H9 (cell line): ENCODE data around the gene MRPL40. TPM values are rescaled to one million over a fixed set of nuclear protein-coding genes. Genes with fewer than 3 reads are reported as not detected.

Experiments used
- DNase-seq: peaks from one replicate; pipeline ENCODE4 v3.0.0-alpha.2; 2017
- H2AFZ ChIP-seq: one replicate; pipeline ENCODE4 v1.6.1; 2013; ENCODE audit warnings: mild to moderate bottlenecking, low read length, control low read depth, moderate library complexity
- H2AK5ac ChIP-seq: 2 replicates; pipeline ENCODE4 v1.6.1; 2013; ENCODE audit warnings: low read length, control low read depth, mixed read lengths; ENCODE audit not compliant: insufficient read length
- H2BK120ac ChIP-seq: one replicate; pipeline ENCODE4 v1.6.1; 2013; ENCODE audit warnings: low read depth, mild to moderate bottlenecking, low read length, control low read depth, inconsistent platforms; ENCODE audit not compliant: poor library complexity, severe bottlenecking
- H2BK12ac ChIP-seq: 2 replicates; pipeline ENCODE4 v1.6.1; 2013; ENCODE audit warnings: low read length, control low read depth, mixed read lengths, low read depth; ENCODE audit not compliant: insufficient read length
- H2BK15ac ChIP-seq: 2 replicates; pipeline ENCODE4 v1.6.1; 2013; ENCODE audit warnings: low read depth, low read length, control low read depth
- H2BK20ac ChIP-seq: one replicate; pipeline ENCODE4 v1.6.1; 2013; ENCODE audit warnings: low read depth, mild to moderate bottlenecking, low read length, control low read depth, inconsistent platforms; ENCODE audit not compliant: poor library complexity, severe bottlenecking
- H2BK5ac ChIP-seq: 2 replicates; pipeline ENCODE4 v1.6.1; 2013; ENCODE audit warnings: low read length, control low read depth, mixed read lengths; ENCODE audit not compliant: insufficient read length
- H3K14ac ChIP-seq: 2 replicates; pipeline ENCODE4 v1.6.1; 2013; ENCODE audit warnings: low read length, control low read depth; ENCODE audit not compliant: insufficient read depth
- H3K18ac ChIP-seq: 2 replicates; pipeline ENCODE4 v1.6.1; 2013; ENCODE audit warnings: low read depth, mild to moderate bottlenecking, mixed read lengths, low read length, control low read depth; ENCODE audit not compliant: insufficient read length
- H3K23ac ChIP-seq: 2 replicates; pipeline ENCODE4 v1.6.1; 2013; ENCODE audit warnings: low read length, control low read depth, mixed read lengths, low read depth; ENCODE audit not compliant: insufficient read length
- H3K23me2 ChIP-seq: 2 replicates; pipeline ENCODE4 v1.6.1; 2013; ENCODE audit warnings: low read depth, mild to moderate bottlenecking, mixed read lengths, low read length, control low read depth; ENCODE audit not compliant: insufficient read length, poor library complexity, severe bottlenecking
- H3K27ac ChIP-seq: 2 replicates; pipeline ENCODE4 v1.5.1; 2013; ENCODE audit warnings: low read length, control low read depth, mixed read lengths, low read depth; ENCODE audit not compliant: insufficient read length
- H3K27me3 ChIP-seq: 2 replicates; pipeline ENCODE4 v1.6.1; 2013; ENCODE audit warnings: low read length, control low read depth, inconsistent platforms; ENCODE audit not compliant: insufficient read depth
- H3K4ac ChIP-seq: 2 replicates; pipeline ENCODE4 v1.6.1; 2013; ENCODE audit warnings: low read depth, mild to moderate bottlenecking, control low read depth, inconsistent platforms, low read length, moderate library complexity
- H3K4me1 ChIP-seq: 2 replicates; pipeline ENCODE4 v1.6.1; 2013; ENCODE audit warnings: low read length, control low read depth, inconsistent platforms; ENCODE audit not compliant: insufficient read depth
- H3K4me2 ChIP-seq: 2 replicates; pipeline ENCODE4 v1.6.1; 2013; ENCODE audit warnings: low read length, control low read depth, mixed read lengths; ENCODE audit not compliant: insufficient read length, insufficient read depth
- H3K56ac ChIP-seq: 2 replicates; pipeline ENCODE4 v1.6.1; 2013; ENCODE audit warnings: low read depth, mild to moderate bottlenecking, mixed read lengths, low read length, control low read depth; ENCODE audit not compliant: insufficient read length
- H3K79me1 ChIP-seq: 2 replicates; pipeline ENCODE4 v1.6.1; 2013; ENCODE audit warnings: low read depth, mild to moderate bottlenecking, moderate library complexity, low read length, control low read depth, inconsistent platforms; ENCODE audit not compliant: insufficient read depth, poor library complexity, severe bottlenecking
- H3K79me2 ChIP-seq: 2 replicates; pipeline ENCODE4 v1.6.1; 2013; ENCODE audit warnings: low read length, control low read depth, inconsistent platforms; ENCODE audit not compliant: insufficient read depth
- H3K9ac ChIP-seq: 2 replicates; pipeline ENCODE4 v1.6.1; 2013; ENCODE audit warnings: low read length, control low read depth, mixed read lengths; ENCODE audit not compliant: insufficient read length; ENCODE audit errors: extremely low read depth
- H3K9me3 ChIP-seq: one replicate; pipeline ENCODE4 v1.6.1; 2013; ENCODE audit warnings: low read depth, low read length, inconsistent platforms; ENCODE audit not compliant: control insufficient read depth
- H3T11ph ChIP-seq: one replicate; pipeline ENCODE4 v1.6.1; 2013; ENCODE audit warnings: mild to moderate bottlenecking, low read length, control low read depth, inconsistent platforms
- H4K20me1 ChIP-seq: one replicate; pipeline ENCODE4 v1.6.1; 2013; ENCODE audit not compliant: control insufficient read depth, insufficient read length, insufficient read depth
- H4K5ac ChIP-seq: 2 replicates; pipeline ENCODE4 v1.6.1; 2013; ENCODE audit warnings: low read depth, mild to moderate bottlenecking, mixed read lengths, low read length, control low read depth; ENCODE audit not compliant: insufficient read length
- H4K8ac ChIP-seq: replicated peaks from 2 replicates; pipeline ENCODE4 v1.6.1; 2013; ENCODE audit warnings: low read length, control low read depth, mixed read lengths, low read depth; ENCODE audit not compliant: insufficient read length
- H4K91ac ChIP-seq: 2 replicates; pipeline ENCODE4 v1.6.1; 2013; ENCODE audit warnings: low read depth, mild to moderate bottlenecking, moderate library complexity, mixed read lengths, low read length, control low read depth; ENCODE audit not compliant: insufficient read length
- H3K27ac Mint-ChIP-seq, 3 experiments: 2 replicates in 2 of 3; 3 replicates in 1 of 3; pipeline ENCODE4 v1.8.0; 2020 to 2021; ENCODE audit warnings: mixed read lengths in 3 of 3, mild to moderate bottlenecking in 1 of 3, moderate library complexity in 1 of 3
- H3K27me3 Mint-ChIP-seq: 2 replicates; pipeline ENCODE4 v1.8.0; 2021; ENCODE audit warnings: low read depth, mild to moderate bottlenecking, moderate library complexity, mixed read lengths
- H3K36me3 Mint-ChIP-seq, 3 experiments: 2 replicates in 2 of 3; 3 replicates in 1 of 3; pipeline ENCODE4 v1.8.0; 2020 to 2021; ENCODE audit warnings: low read depth in 3 of 3, mixed read lengths in 3 of 3; ENCODE audit not compliant: insufficient read depth in 1 of 3
- H3K4me1 Mint-ChIP-seq, 2 experiments: 2 replicates each; pipeline ENCODE4 v1.8.0; 2020; ENCODE audit warnings: mixed read lengths in 2 of 2
- H3K4me3 Mint-ChIP-seq, 2 experiments: 2 replicates in 1 of 2; 3 replicates in 1 of 2; pipeline ENCODE4 v1.8.0; 2020 to 2021; ENCODE audit warnings: mild to moderate bottlenecking in 2 of 2, mixed read lengths in 2 of 2, moderate library complexity in 1 of 2
- H3K9me3 Mint-ChIP-seq, 2 experiments: 2 replicates in 1 of 2; 3 replicates in 1 of 2; pipeline ENCODE4 v1.8.0; 2020; ENCODE audit warnings: mild to moderate bottlenecking in 2 of 2, mixed read lengths in 2 of 2, moderate library complexity in 1 of 2
- CTCF ChIP-seq: fragments of 200-600 bp; sonication (generic); conservative IDR thresholded peaks from 3 replicates; pipeline ENCODE4 v1.8.0; 2021; ENCODE audit warnings: antibody characterized with exemption, mild to moderate bottlenecking
- WGBS: extraction: QIAGEN DNeasy Blood & Tissue Kit; methylation state at CpG from one replicate; pipeline ENCODE4 v1.1.7; 2013; ENCODE audit warnings: missing lambda C conversion rate, low lambda C conversion rate, mixed read lengths; ENCODE audit not compliant: insufficient read length; ENCODE audit errors: extremely low coverage; 5-methylcytosine and 5-hydroxymethylcytosine counted together
- total RNA-seq: library from RNA; stranded (reverse); gene quantifications from 2 replicates; pipeline ENCODE4 v1.2.1, GENCODE V29; 2021

The MRPL40 gene
- total RNA-seq, 1 experiment from 2014 or later: 15.2 TPM

GRCh38 chr22:19430890-19431541, 1.3 kb upstream of the MRPL40 start:
- Mint-ChIP-seq H3K9me3 (no peaks in the 10 kb centered on the region), H3K27me3 (no peaks in the 10 kb centered on the region), H3K4me3 (peak overlapping the region; percentile 88 to 92), H3K4me1 (peaks cover 20 to 24% of the 10 kb centered on the region in 2 experiments), H3K36me3 (peaks cover 2 to 19% (median 13%) of the 10 kb centered on the region in 3 experiments; a peak in 6 of 7 replicates), H3K27ac (peak overlapping the region in 2 of 3 experiments; percentile 88 to 93; a peak in 3 of 7 replicates)
- H3K14ac ChIP-seq: peak overlapping the region; percentile 32
- no CpG with 5 or more reads among the region's 53 CpGs for WGBS
- no peaks in the 10 kb centered on the region for H3K9me3 ChIP-seq
- no peak overlapping the region for H3K23ac ChIP-seq
- H3K27ac ChIP-seq: no peak overlapping the region
- H3K79me1 ChIP-seq: peaks cover 11% of the 10 kb centered on the region
- peaks cover 4% of the 10 kb centered on the region; the same call in 1 of the 2 replicates for H3K4me1 ChIP-seq
- H4K5ac ChIP-seq: no peak overlapping the region
- no peak overlapping the region for H4K91ac ChIP-seq
- H3K4ac ChIP-seq: no peak overlapping the region
- peak; percentile 51 for DNase-seq
- H3K27me3 ChIP-seq: no peaks in the 10 kb centered on the region
- peaks cover 7% of the 10 kb centered on the region for H3K23me2 ChIP-seq
- H3T11ph ChIP-seq: no peak overlapping the region
- H2BK20ac ChIP-seq: no peak overlapping the region
- no peak overlapping the region for H4K8ac ChIP-seq
- H3K56ac ChIP-seq: no peak overlapping the region
- H2BK12ac ChIP-seq: no peak overlapping the region
- peak overlapping the region; percentile 45 for H3K9ac ChIP-seq
- peak; percentile 55 for TF ChIP-seq CTCF
- no peaks in the 10 kb centered on the region for H4K20me1 ChIP-seq
- no peak overlapping the region for H2AK5ac ChIP-seq
- no peak overlapping the region for H2BK15ac ChIP-seq
- peak overlapping the region; percentile 60 for H3K4me2 ChIP-seq
- H3K79me2 ChIP-seq: peaks cover 37% of the 10 kb centered on the region; the same call in 1 of the 2 replicates
- no peak overlapping the region for H2BK120ac ChIP-seq
- no peak overlapping the region for H2BK5ac ChIP-seq
- no peak overlapping the region for H2AFZ ChIP-seq
- H3K18ac ChIP-seq: peak overlapping the region; percentile 47
